SHP77 (cell line): ENCODE results near the gene CCDC57.

Experiments
- DNase-seq, 2 experiments: peaks; one replicate each; lab custom pipeline; 2025; lab: John Stamatoyannopoulos, UW

The CCDC57 gene

DNA sequence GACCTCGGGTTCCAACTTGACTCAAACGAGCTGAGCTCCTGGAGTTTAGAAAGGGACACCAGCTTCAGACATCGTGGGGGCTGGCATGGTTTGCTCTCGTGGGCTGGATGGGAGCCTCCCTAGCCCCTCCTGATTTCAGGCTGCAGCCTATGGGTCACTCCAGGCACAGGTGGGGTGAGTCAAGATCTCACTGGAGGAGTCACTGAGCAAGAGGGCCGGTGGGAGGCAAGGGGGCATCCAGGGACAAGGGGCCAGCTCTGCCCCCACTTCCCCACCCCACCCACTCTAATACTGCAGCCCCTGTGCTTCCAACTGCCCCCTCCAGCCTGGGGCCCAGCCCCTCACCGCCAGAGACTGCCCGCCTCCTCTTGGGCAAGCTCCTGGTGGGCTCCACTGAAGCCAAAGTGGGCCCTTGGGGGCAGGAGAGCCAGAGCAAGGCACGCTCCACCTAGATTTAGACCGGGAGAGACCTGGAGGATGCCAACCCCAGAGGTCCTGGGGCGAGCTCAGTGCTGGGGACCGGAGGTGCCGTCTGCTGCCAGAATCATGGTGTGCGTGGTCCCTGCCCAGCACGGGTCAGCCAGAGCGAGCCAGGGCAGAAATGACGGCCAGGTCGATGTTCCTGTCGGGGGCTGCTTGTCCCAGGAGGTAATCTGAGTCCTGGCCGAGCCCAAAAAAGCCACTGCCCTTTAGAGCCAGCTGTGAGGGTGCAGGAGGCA is 22.6 kb upstream of the CCDC57 start:
- DNase-seq = no peak

DNA sequence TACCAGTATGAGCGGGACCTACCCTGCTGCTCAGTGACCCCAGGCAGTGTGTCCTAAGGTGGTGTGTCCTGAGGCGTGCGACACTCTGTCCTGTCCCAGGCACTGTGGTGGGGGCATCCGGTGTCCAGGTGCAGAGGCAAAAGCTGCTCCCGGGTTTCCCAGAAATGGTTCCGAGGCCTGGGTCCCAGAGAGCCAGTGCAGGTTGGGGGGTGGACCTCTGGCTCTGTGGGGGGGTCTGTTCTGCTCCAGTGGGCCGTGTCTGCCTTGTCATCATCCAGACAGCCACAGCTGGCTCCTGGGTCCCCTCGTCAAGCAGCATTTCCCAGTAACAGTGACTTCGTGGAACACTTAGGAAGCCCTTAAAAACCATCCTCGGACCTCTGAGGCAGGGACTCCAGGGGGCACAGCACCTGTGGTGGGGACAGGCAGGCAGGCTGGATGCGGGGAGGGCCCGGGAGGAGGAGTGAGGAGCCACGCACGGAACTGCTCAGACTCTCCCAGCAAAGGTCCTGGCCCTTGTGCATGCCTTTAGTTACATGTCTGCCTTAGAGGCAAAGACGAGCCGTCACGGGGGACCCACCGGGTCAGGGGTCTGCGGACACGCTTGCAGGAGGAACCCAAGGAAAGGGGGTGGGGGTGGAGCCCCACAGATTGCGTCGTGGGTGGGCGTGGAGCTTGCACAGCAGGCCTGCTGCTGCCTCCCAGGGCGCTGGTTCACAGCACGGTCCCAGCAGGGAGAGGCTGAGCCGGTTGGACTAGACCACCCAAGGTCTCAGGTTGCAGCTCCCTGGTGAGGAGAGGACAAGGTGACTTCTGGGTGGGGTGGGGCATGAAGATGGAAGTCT is 21.8 kb upstream of the CCDC57 start:
- DNase-seq = no peak

GRCh38 chr17:82232876-82233785 is 20.5 kb upstream of the CCDC57 start:
- DNase-seq = no peak

DNA sequence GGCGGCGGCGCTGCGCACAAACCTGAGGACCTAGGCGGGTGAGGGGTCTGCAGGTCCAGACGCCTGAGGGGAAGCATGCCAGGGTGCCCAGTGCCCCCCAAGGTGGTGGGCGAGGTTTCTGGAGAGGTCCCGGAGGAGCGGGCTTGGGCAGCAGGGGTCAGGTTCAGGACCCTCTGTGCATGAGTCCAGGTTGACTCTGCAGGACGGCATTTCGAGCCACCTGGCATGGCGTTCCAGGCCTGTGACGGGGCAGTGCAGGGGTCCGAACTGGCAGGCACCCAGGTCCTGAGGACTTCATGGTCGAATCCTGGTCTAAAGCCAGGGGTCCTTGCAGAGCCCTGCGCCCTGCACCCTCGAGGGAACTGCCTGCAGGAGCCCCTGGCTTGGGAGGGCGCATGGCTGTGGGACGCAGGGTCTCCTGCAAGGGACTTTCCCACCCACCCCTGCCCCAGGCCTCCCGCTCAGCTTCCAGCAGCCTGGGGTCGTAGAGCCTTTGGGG is 19.7 kb upstream of the CCDC57 start:
- no peak for DNase-seq

- DNase-seq = peak in 1 of 2 experiments; percentile 22
These were observed 19.1 kb upstream of the CCDC57 start for GRCh38 chr17:82231562-82232321.

DNA sequence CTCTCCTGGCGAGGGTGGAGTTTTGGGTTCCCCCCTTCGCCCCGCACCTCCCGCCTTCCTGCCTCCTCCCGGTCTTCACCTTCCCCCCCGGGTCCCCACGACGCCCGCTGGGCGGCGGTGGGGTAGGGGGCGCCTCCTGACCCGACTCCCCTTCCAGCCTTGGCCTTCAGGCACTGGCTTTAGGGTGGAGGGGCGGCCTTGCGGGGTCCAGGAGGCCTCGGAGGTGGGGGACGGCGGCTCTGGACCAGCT is 18.6 kb upstream of the CCDC57 start:
- DNase-seq = no peak

DNA sequence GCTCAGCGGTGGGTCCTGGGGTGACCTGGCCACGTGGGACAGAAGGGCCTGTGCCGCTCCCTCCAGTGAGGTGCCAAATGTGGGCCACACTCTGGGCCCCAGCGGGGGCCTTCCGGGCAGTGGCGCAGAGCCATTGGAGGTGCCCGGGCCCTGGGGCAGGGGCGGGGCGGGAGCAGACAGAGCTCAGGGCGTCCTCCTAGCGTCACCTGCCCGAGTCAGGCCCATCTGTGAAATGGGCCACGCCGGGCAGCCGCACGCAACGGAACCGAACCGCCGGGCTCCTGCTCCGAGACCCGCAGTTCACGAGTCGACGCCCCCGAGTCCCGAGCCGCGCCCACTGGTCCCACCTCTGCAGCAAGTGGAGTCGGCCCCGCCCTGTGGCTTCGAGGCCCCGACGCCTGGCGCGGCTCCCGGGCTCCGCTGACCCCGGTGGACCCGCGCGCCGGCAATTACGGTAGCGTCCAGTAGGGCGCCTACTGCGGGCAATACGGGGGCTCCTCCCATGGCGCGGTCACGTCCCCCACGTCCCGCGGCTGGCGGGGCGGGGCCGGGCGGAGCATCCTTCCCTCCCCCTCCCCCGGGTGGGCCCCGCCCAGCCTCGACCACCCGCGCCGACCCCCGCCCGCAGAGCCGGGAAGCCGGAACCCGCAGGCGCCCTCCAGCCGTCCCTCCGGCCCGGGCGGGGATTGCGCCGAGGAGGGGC is 18.1 kb upstream of the CCDC57 start:
- DNase-seq = no peak

DNA sequence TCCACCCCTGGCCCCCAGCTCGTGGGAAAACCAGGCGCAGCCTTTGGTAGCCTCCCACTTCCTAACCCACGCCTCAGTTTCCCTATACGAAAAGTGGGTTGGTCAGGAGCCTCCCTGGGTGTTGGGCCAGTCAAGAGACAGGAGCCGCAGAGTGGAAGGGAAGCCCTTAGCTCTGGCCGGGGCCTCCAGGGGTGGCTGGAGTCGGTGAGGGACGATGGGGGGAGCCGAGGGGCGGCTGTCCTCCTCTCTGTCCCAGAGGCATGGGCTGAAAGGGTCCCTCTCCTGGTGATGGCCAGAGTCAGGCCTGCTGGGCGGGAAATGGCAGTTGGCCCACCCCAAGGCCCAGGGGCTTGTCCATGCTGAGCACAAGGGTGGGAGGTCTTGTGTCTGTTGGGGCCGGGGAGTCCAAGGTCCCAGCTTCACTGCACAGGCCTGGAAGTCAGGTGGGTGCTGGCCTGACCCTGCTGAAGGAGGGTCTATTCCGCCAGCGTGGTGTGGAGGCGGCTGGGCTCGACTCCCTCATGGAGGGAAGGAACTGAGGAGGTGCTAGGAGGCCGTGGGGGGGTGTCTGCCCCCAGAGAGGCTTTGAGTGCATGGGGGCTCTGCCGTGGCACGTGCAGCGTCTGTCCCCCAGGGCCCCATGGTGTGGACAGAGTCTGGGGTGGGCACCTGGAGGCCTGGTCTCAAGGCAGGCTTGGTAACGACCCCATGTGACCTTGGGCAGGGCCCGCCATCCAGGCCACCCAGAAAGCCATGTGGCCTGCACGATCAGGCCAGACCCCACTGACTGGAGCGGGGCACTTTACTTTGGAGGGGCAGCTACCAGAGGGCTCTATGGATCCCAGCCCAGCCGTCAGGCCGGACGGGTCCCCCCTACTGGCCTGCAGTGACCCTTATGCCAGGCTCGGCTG is 17.3 kb upstream of the CCDC57 start:
- no peak for DNase-seq

- DNase-seq = no peak
These were observed 16.4 kb upstream of the CCDC57 start, which contains the start of gene SLC16A3 for GRCh38 chr17:82228842-82229697. TSS of gene SLC16A3 (plus strand) at chr17:82229042. CDS start at chr17:82236009, 6,967 bp downstream.

GRCh38 chr17:82228278-82228841 is 15.7 kb upstream of the CCDC57 start:
- no peak for DNase-seq

DNA sequence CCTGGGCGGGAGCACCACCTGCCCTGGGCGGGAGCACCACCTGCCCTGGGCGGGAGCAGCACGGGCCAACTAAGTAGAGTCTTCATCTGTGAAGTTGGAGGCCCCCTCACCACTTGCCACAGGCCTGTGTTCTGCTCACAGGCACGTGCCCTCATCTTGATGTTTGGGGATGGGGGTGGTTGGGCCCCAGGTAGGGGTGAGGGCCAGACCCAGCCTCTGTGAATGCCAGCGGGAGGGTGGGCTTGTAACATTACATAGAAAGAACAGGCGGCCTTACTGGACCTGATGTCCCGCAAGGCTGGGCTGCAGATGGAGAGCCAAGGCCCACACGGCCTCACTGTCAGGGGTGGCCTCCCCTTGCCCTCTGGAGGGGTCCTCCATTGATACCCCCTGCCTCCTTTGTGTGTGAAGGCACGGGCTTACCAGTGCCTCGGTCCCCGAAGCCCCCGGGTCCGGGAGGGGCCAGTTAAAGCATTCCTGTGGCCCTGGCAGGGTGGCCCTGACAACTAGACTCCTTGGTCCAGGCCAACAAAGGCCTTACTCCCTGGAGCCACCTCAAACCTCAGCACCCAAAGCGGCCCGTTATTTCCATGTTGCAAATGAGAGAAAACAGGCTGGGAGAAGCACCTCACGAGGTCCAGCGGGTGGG is 15.1 kb upstream of the CCDC57 start:
- DNase-seq = no peak

- DNase-seq = no peak
These were observed 14.4 kb upstream of the CCDC57 start for GRCh38 chr17:82226809-82227628.

DNA sequence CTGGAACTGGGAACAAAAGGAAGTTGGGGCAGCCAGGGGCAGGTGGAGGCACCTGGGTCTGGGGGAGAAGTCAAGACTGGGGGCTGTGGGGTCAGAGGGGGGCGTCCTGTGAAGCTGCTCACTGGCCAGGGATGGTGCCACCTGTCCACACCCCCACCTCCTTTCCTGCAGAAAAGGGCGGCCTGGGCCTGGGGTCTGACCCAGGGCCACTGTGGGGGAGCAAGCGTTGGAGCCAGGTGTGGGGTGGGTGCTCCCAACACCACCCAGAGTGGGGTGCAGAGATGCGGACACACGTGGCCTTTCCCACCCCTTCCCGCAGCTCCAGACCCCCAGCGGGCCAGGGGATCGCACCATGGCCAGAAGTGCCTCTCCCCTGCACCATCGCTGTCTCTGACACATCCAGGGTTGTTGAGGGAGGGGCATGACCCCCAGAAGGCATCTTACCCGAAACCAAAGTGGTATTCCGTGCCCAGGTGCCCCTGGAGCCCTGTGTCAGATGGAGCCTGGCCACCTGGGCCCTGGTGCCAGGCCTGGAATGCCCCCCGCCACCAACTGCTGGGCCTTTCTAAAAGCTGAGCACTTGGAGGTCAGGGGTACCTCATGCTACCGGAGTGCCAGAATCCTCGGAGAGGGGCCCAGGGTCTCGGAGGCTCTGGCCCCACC is 13.6 kb upstream of the CCDC57 start:
- no peak for DNase-seq

- DNase-seq = no peak
These were observed 12.9 kb upstream of the CCDC57 start for GRCh38 chr17:82225368-82226029.

GRCh38 chr17:82224666-82225065 is 12.0 kb upstream of the CCDC57 start:
- no peak for DNase-seq

- DNase-seq = no peak
These were observed 10.9 kb upstream of the CCDC57 start for GRCh38 chr17:82223517-82223916.
